ENCODE results near the gene CHI3L1. TPM values are rescaled to one million over a fixed set of nuclear protein-coding genes. Genes with fewer than 3 reads are reported as not detected.

CHI3L1 gene
- total and polyA plus RNA-seq, 10 of the 15 experiments (the other 5 are each of a cell fraction or from before 2014, with no cell fraction given) = 0.10 to 1.7 (median 0.39) TPM

GRCh38 chr1:203183828-203184227, 2.7 kb downstream of the CHI3L1 start:
- in situ Hi-C loops (cut with MboI) = no loop called here

GRCh38 chr1:203182387-203182953, 4.0 kb downstream of the CHI3L1 start:
- CTCF ChIA-PET = interaction anchor here (0.9 to 3.6 kb wide), 5 partner anchors 9 to 34 kb away, joined by 3 to 25 read pairs (median 3); no protein-coding TSS in a partner anchor

More at GRCh38 chr1:203183828-203184227, 2.7 kb downstream of the CHI3L1 start:
- FAIRE-seq (no peak), DNase-seq (ENCODE audit: low read depth, low spot score) (no peak), ATAC-seq (no peak)
- Histone ChIP-seq H3K4me1 (ENCODE audit: control insufficient read depth, insufficient read depth, low read length) (0 out of 2 replicates have a peak, but pooled peaks cover 2% of the 10 kb centered on the region), H3K4me2 (ENCODE audit: control insufficient read depth, insufficient read depth) (no peak overlapping the region), H3K9ac (ENCODE audit: control insufficient read depth, insufficient read depth, low read length) (no peak overlapping the region), H3K27me3 (replicated peaks in 1 of 2; ENCODE audit: control insufficient read depth in 2 of 2, insufficient read depth in 2 of 2, low read length in 1 of 2) (no peaks in the 10 kb centered on the region; a peak in 1 of 4 replicates), H3K79me2 (ENCODE audit: control insufficient read depth, insufficient read depth, low read length) (no peaks in the 10 kb centered on the region), H3K4me3 (no peak overlapping the region), H2AFZ (ENCODE audit: control insufficient read depth, low read depth, low read length) (no peak overlapping the region), H3K36me3 (ENCODE audit: control insufficient read depth in 2 of 2, insufficient read depth in 2 of 2, low read length in 1 of 2) (no peaks in the 10 kb centered on the region), H3K27ac (ENCODE audit: control insufficient read depth, insufficient read depth) (no peak overlapping the region), H3K9me3 (replicated peaks; ENCODE audit: control insufficient read depth, insufficient read depth, low read length) (no peaks in the 10 kb centered on the region), H4K20me1 (ENCODE audit: control insufficient read depth, insufficient read depth) (no peaks in the 10 kb centered on the region)
- 4% methylated on average over 2 of the region's 2 CpGs for WGBS (ENCODE audit: insufficient coverage, insufficient replicate concordance, low lambda C conversion rate, missing lambda C conversion rate)
- TF ChIP-seq ATF7 (IDR thresholded peaks at IDR 0.05; ENCODE audit: low read depth) (no peak), CHD1 (IDR thresholded peaks at IDR 0.05; ENCODE audit: low read depth, low read length) (no peak), ZSCAN29 (IDR thresholded peaks at IDR 0.05) (no peak), PML (IDR thresholded peaks at IDR 0.05; ENCODE audit: low read length) (no peak), ZNF274 (IDR thresholded peaks at IDR 0.05; ENCODE audit: insufficient read depth, insufficient read length) (no peak), SUZ12 (IDR thresholded peaks at IDR 0.05; ENCODE audit: unreplicated experiment) (no peak), HDAC2 (IDR thresholded peaks at IDR 0.05) (no peak)
- ChIA-PET POLR2A (no interaction called here), CTCF (interaction anchor here (1.2 to 3.6 kb wide), 2 partner anchors 11 to 31 kb away, joined by 3 to 25 read pairs; no protein-coding TSS in a partner anchor), RAD21 (ENCODE audit: unreplicated experiment) (interaction anchor here (2.8 kb wide), 1 partner anchor 32 kb away, joined by 7 read pairs; no protein-coding TSS in a partner anchor), SMC1A (ENCODE audit: uncharacterized antibody, unreplicated experiment) (interaction anchor here (0.6 to 3.4 kb wide), 2 partner anchors 11 to 67 kb away, joined by 3 to 10 read pairs; no protein-coding TSS in a partner anchor)
- intact Hi-C loops (cut with micrococcal nuclease; ENCODE audit: unreplicated experiment) = no loop called here
- BruUV-seq (replicated peaks) = no TSS peak

More at GRCh38 chr1:203182387-203182953, 4.0 kb downstream of the CHI3L1 start:
- intact Hi-C loops (cut with micrococcal nuclease; ENCODE audit: unreplicated experiment) (no loop called here), in situ Hi-C loops (cut with MboI) (no loop called here)
- Histone ChIP-seq H3K27me3 (replicated peaks in 1 of 2; ENCODE audit: control insufficient read depth in 2 of 2, insufficient read depth in 2 of 2, low read length in 1 of 2) (no peaks in the 10 kb centered on the region; a peak in 1 of 4 replicates), H3K79me2 (ENCODE audit: control insufficient read depth, insufficient read depth, low read length) (no peaks in the 10 kb centered on the region), H3K36me3 (ENCODE audit: control insufficient read depth in 2 of 2, insufficient read depth in 2 of 2, low read length in 1 of 2) (no peaks in the 10 kb centered on the region), H3K4me1 (ENCODE audit: control insufficient read depth, insufficient read depth, low read length) (0 out of 2 replicates have a peak, but pooled peaks cover 2% of the 10 kb centered on the region), H3K9me3 (replicated peaks; ENCODE audit: control insufficient read depth, insufficient read depth, low read length) (no peaks in the 10 kb centered on the region), H3K4me3 (no peak overlapping the region), H4K20me1 (ENCODE audit: control insufficient read depth, insufficient read depth) (no peaks in the 10 kb centered on the region), H3K4me2 (ENCODE audit: control insufficient read depth, insufficient read depth) (no peak overlapping the region), H3K27ac (ENCODE audit: control insufficient read depth, insufficient read depth) (no peak overlapping the region), H3K9ac (ENCODE audit: control insufficient read depth, insufficient read depth, low read length) (no peak overlapping the region), H2AFZ (ENCODE audit: control insufficient read depth, low read depth, low read length) (no peak overlapping the region)
- ChIA-PET POLR2A (interaction anchor here (0.6 to 1.6 kb wide), 2 partner anchors 9 to 435 kb away, joined by 3 to 4 read pairs; no protein-coding TSS in a partner anchor), RAD21 (ENCODE audit: unreplicated experiment) (interaction anchor here (1.0 to 2.8 kb wide), 2 partner anchors 10 to 33 kb away, joined by 3 to 7 read pairs; no protein-coding TSS in a partner anchor), SMC1A (ENCODE audit: uncharacterized antibody, unreplicated experiment) (interaction anchor here (1.0 to 3.4 kb wide), 2 partner anchors 9 to 33 kb away, joined by 3 to 10 read pairs; no protein-coding TSS in a partner anchor)
- no peak for DNase-seq (ENCODE audit: low read depth, low spot score)
- TF ChIP-seq RAD51 (IDR thresholded peaks at IDR 0.05) (no peak), ASH2L (IDR thresholded peaks at IDR 0.05; ENCODE audit: borderline replicate concordance, low read depth) (no peak), ELK1 (IDR thresholded peaks at IDR 0.05; ENCODE audit: low read depth, low read length) (no peak), ATF3 (IDR thresholded peaks at IDR 0.05; ENCODE audit: borderline replicate concordance, extremely low read depth, low read depth, low read length) (no peak), MLLT1 (IDR thresholded peaks at IDR 0.05) (no peak), RUNX3 (IDR thresholded peaks at IDR 0.05; ENCODE audit: low read length) (no peak)
- no peak for ATAC-seq
- BruUV-seq (replicated peaks) = no TSS peak
- FAIRE-seq = no peak
- WGBS (ENCODE audit: insufficient coverage, insufficient replicate concordance, low lambda C conversion rate, missing lambda C conversion rate) = 65% methylated on average over 7 of the region's 7 CpGs

Measured in GM12878 (cell line).